ENCODE data around the gene CTNNA3.

- TF ChIP-seq POLR2A (IDR thresholded peaks at IDR 0.05), result no peak
- no peak for TF ChIP-seq CTCF (IDR thresholded peaks at IDR 0.05 in 8 of 11, conservative IDR thresholded peaks at IDR 0.05 in 3 of 11)
- TF ChIP-seq POLR2AphosphoS5 (IDR thresholded peaks at IDR 0.05), result no peak
Observed at GRCh38 chr10:65907199-65907712, 1788.7 kb downstream of the CTNNA3 start.

All from spleen (tissue), 7 donors.